DND-41 (cell line): Measurements from ENCODE around the gene RNF220.

ENCODE experiments used
- ATAC-seq: fragments of 200-7000 bp; cut with Tn5 transposase; 3 replicates; pipeline ENCODE4 v1.9.1; 2021; ENCODE audit warnings: low read depth; ENCODE audit not compliant: insufficient read depth
- DNase-seq: peaks from one replicate; pipeline ENCODE4 v3.0.0-alpha.2; 2020
- H2AFZ ChIP-seq: 2 replicates; pipeline ENCODE4 v1.6.0; 2012; ENCODE audit warnings: low read depth, low read length
- H3K27ac ChIP-seq: 2 replicates; pipeline ENCODE4 v1.5.1; 2012; ENCODE audit warnings: low read length, inconsistent platforms
- H3K27me3 ChIP-seq: fragments of 200-600 bp; sonication (generic); 2 replicates; pipeline ENCODE4 v1.6.0; 2012; ENCODE audit warnings: low read length, mild to moderate bottlenecking, inconsistent platforms; ENCODE audit not compliant: insufficient read depth, poor library complexity
- H3K36me3 ChIP-seq: 2 replicates; pipeline ENCODE4 v1.5.1; 2012; ENCODE audit warnings: low read length, inconsistent platforms; ENCODE audit not compliant: insufficient read depth
- H3K4me1 ChIP-seq: 2 replicates; pipeline ENCODE4 v1.5.1; 2012; ENCODE audit warnings: mild to moderate bottlenecking, low read length; ENCODE audit not compliant: insufficient read depth
- H3K4me2 ChIP-seq: 2 replicates; pipeline ENCODE4 v1.6.0; 2012; ENCODE audit warnings: mild to moderate bottlenecking, moderate library complexity, low read length, inconsistent platforms; ENCODE audit not compliant: insufficient read depth
- H3K4me3 ChIP-seq, 2 experiments: fragments of 200-600 bp in 1 of 2; shearing (Covaris generic) in 1 of 2; 2 replicates each; pipeline ENCODE4 v1.5.1; 2012 to 2016; ENCODE audit warnings: inconsistent platforms in 2 of 2, low read length in 2 of 2, mild to moderate bottlenecking in 2 of 2, low read depth in 1 of 2, moderate library complexity in 1 of 2
- H3K79me2 ChIP-seq: 2 replicates; pipeline ENCODE4 v1.6.0; 2012; ENCODE audit warnings: low read length, inconsistent platforms; ENCODE audit not compliant: insufficient read depth
- H3K9ac ChIP-seq: 2 replicates; pipeline ENCODE4 v1.6.0; 2012; ENCODE audit warnings: low read depth, mild to moderate bottlenecking, inconsistent platforms, low read length, moderate library complexity
- H3K9me3 ChIP-seq: 2 replicates; pipeline ENCODE4 v1.5.1; 2012; ENCODE audit warnings: low read length, moderate library complexity, mild to moderate bottlenecking, inconsistent platforms; ENCODE audit not compliant: insufficient read depth, severe bottlenecking
- H4K20me1 ChIP-seq: 2 replicates; pipeline ENCODE4 v1.6.0; 2012; ENCODE audit warnings: low read length; ENCODE audit not compliant: insufficient read depth
- EZH2 ChIP-seq: IDR thresholded peaks from 3 replicates; pipeline ENCODE4 v1.6.1; 2012; ENCODE audit warnings: borderline replicate concordance, low read depth, mild to moderate bottlenecking, moderate library complexity, low read length, inconsistent platforms; ENCODE audit not compliant: severe bottlenecking
- TF ChIP-seq, protein P1 (sequence below): IDR thresholded peaks from 2 replicates; pipeline ENCODE4 v1.5.1; 2012; ENCODE audit warnings: borderline replicate concordance, low read length, moderate library complexity, mild to moderate bottlenecking; ENCODE audit not compliant: poor library complexity, severe bottlenecking; ENCODE audit errors: extremely low read depth

RNF220 gene

DNA sequence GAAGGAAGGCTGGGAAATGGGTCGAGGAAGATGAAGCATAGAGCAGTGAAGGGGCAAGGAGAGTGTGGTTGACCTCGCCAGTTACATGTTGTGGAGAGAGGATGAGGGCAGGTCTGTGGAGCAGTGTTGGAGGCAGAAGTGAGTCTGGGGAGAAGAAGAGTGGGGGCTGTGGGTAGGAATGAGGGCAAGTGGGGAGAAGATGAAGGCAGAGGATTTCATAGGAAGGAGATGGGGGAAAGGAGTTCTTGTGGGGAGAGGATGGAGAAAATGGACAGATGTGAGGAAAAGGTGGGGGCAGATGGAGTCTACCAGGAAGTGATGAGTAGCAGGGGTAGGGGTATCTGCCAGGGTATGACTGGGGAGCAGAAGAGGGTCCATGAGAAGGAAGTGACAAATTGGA, 273.1 kb downstream of the RNF220 start:
- Histone ChIP-seq H4K20me1 (no peaks in the 10 kb centered on the region), H2AFZ (no peak overlapping the region), H3K4me2 (no peak overlapping the region), H3K9me3 (no peaks in the 10 kb centered on the region), H3K79me2 (no peaks in the 10 kb centered on the region), H3K27ac (no peak overlapping the region), H3K36me3 (no peaks in the 10 kb centered on the region), H3K9ac (no peak overlapping the region), H3K4me3 (no peak overlapping the region), H3K4me1 (peaks cover 20% of the 10 kb centered on the region), H3K27me3 (peaks cover 3% of the 10 kb centered on the region)
- TF ChIP-seq, protein P1, sequence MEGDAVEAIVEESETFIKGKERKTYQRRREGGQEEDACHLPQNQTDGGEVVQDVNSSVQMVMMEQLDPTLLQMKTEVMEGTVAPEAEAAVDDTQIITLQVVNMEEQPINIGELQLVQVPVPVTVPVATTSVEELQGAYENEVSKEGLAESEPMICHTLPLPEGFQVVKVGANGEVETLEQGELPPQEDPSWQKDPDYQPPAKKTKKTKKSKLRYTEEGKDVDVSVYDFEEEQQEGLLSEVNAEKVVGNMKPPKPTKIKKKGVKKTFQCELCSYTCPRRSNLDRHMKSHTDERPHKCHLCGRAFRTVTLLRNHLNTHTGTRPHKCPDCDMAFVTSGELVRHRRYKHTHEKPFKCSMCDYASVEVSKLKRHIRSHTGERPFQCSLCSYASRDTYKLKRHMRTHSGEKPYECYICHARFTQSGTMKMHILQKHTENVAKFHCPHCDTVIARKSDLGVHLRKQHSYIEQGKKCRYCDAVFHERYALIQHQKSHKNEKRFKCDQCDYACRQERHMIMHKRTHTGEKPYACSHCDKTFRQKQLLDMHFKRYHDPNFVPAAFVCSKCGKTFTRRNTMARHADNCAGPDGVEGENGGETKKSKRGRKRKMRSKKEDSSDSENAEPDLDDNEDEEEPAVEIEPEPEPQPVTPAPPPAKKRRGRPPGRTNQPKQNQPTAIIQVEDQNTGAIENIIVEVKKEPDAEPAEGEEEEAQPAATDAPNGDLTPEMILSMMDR: no peak
- no peak for TF ChIP-seq EZH2
- DNase-seq: no peak
- ATAC-seq: no peak

DNA sequence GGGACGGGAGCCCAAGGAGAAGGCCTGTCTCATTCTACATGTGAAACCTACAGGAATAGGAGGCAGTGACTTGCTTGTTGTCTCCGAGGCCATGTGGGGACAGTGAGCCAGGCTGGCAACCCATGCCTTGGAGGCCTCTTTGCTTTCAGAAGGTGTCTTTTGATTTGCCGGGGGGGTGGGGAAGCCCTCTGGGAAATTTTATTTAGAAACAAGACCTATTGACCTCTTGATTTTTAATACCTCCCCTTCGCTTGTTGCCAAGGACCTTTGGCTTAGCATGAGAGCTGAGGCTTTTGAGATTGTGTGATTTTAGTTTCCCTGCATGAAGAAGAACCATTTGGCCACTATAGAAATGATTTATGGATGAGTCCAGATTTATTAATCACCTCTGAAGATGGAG, 273.6 kb downstream of the RNF220 start:
- Histone ChIP-seq H3K79me2 (no peaks in the 10 kb centered on the region), H3K4me1 (peaks cover 15% of the 10 kb centered on the region), H4K20me1 (no peaks in the 10 kb centered on the region), H2AFZ (no peak overlapping the region), H3K9ac (no peak overlapping the region), H3K4me2 (no peak overlapping the region), H3K4me3 (no peak overlapping the region), H3K9me3 (no peaks in the 10 kb centered on the region), H3K27me3 (peaks cover 3% of the 10 kb centered on the region), H3K27ac (no peak overlapping the region), H3K36me3 (no peaks in the 10 kb centered on the region)
- TF ChIP-seq EZH2: no peak
- TF ChIP-seq, protein P1: no peak
- DNase-seq (no peak), ATAC-seq (no peak)

DNA sequence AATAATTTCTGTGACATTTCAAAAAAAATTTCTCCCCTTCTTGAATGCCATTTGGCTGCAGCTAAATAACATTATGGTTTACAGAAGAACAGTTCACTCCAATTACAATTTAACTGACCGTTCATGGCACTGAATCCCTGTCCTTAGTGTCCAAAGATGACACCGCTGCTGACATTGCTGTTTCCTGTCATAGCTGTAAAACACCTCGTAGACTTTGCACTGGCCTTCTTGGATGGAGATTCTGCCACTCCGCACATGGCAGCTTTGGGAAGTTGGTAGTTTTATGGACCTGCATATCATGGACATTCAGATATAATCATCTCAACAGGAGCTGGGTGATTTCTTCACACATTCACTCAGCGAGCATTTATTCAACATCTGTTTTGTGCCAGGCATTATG, 274.4 kb downstream of the RNF220 start:
- Histone ChIP-seq H4K20me1 (no peaks in the 10 kb centered on the region), H2AFZ (no peak overlapping the region), H3K27me3 (peaks cover 3% of the 10 kb centered on the region), H3K27ac (no peak overlapping the region), H3K9ac (no peak overlapping the region), H3K79me2 (no peaks in the 10 kb centered on the region), H3K36me3 (no peaks in the 10 kb centered on the region), H3K4me2 (no peak overlapping the region), H3K4me3 (no peak overlapping the region), H3K9me3 (no peaks in the 10 kb centered on the region), H3K4me1 (peaks cover 7% of the 10 kb centered on the region)
- no peak for DNase-seq
- ATAC-seq: no peak
- TF ChIP-seq EZH2: no peak
- TF ChIP-seq, protein P1: no peak
